NCI-H524 treated with DMSO at 0.1 percent for 48 hours (cell line): ENCODE measurements around the gene FGF21.

Experiments
- DNase-seq: peaks from one replicate; lab custom pipeline; 2025; lab: John Stamatoyannopoulos, UW

The FGF21 gene

DNA sequence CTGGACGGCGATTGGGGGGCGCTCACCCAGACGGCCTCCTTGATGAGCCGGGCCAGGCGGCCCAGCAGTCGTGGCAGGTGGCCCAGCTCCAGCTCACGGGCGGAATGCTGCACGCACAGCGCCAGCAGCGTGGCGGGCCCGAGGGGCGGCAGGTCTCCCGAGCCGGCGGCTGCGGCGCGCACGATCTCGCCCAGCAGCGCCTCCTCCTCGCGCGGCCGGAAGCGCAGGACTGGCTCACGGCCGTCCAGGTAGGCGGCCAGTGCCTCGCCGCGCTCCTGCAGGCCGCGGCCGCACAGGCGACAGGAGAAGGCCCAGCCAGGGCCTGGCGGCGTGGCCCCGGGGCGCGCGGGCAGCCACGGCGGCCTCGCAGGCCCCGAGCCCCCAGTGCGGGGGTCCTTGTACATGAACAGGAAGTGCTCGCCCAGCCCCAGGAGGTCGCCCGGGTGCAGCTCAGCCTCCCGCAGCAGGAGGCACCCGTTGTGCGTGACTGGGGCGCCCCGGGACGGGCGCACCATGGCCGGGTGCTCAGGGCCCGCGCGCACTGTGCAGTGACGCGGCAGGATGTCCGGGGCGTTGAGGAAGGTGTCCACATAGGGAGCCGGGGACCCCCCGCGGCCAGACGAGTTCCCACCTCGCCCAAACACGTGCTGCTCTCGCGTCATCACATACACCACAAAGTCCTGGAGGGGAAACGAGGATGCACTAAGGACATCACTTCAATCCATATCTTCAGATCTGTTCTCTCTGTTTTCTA is 26.2 kb upstream of the FGF21 start:
- DNase-seq: no peak

DNA sequence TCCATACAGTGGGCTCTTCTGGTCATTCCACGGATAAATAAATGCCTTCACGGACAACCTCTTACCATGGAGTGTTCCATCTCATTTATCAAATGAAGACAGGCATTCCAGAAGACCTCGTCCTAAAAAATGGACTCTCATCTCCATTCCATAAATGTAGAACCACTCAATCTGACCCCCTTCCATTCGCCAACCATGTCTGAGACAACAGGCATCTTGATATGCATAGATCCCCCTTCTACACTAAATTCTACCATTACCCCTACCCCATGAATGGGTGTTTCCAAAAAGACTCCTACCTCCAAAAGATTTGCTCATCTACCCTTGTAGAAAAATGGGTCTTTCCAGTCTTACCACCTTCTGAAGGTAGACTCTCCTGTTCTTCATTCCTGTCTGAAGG is 23.9 kb upstream of the FGF21 start:
- DNase-seq: no peak

DNA sequence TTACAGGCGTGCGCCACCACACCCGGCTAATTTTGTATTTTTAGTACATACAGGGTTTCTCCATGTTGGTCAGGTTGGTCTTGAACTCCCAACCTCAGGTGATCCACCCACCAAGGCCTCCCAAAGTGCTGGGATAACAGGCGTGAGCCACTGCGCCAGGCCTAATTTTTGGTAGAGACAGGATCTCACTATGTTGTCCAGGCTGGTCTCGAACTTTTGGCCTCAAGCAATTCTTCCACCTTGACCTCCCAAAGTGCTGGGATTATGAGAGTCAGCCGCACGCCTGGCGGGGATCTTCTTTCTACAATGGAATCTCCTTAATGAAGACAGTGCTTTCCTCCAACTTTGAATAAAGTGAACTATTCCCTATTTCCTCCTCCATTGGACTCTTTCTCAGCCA is 20.7 kb upstream of the FGF21 start:
- no peak for DNase-seq

DNA sequence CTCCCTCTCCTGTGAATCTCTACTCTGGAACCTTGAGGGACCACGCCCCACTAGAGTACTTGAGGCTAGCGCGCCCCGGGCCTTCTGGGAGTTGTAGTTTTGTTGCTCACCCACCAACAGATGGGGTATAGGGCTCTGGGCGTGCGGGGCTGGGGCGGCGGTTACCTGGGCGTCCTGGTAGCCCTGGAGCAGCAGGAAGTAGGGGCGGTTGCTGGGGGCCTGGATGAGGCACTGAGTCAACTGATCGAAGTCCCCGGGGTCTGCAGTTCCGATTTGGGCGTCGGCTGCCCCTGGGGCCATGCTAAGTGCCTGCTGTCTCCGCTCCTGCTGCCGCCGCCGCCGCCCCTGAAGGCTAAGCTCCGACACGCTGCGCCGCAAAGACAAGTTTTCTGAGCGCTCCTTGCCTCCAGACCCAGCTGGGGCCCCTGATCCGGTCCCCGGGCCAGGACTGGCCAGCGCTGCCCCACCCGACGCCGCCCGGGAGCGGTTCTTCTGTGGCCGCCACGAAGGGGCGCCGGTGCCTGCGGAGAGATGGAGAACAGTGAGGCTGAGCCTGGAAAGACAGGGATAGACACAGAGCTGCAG is 20.2 kb upstream of the FGF21 start:
- no peak for DNase-seq

DNA sequence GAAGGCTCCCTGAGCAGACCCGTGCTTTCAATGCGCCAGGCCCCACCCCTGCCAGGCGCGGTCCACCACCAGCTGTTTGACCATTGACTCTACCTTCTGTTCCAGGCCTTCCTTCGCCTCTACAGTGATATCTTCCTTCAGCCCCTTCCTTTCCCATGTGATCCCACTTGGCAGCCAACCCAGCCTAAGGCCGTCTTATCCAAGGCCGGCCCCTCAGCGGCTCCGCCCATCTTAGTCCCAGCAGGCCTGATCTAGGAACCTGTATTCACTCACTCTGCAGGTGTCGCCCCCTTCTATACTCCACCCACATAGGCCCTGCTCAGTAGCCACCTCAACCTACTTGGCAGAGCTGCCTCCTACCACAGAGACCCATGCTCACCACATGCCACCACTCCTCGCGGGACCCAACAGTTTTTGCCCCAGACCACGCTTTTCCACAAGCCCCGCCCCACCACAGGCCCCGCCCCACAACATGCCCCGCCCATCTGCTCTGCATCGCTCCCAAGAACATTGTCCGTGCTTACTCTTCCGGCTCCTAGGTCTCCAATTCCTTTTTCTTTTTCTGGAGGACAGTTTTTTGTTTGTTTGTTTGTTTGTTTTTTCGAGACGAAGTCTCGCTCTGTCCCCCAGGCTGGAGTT is 17.8 kb upstream of the FGF21 start:
- DNase-seq: no peak

DNA sequence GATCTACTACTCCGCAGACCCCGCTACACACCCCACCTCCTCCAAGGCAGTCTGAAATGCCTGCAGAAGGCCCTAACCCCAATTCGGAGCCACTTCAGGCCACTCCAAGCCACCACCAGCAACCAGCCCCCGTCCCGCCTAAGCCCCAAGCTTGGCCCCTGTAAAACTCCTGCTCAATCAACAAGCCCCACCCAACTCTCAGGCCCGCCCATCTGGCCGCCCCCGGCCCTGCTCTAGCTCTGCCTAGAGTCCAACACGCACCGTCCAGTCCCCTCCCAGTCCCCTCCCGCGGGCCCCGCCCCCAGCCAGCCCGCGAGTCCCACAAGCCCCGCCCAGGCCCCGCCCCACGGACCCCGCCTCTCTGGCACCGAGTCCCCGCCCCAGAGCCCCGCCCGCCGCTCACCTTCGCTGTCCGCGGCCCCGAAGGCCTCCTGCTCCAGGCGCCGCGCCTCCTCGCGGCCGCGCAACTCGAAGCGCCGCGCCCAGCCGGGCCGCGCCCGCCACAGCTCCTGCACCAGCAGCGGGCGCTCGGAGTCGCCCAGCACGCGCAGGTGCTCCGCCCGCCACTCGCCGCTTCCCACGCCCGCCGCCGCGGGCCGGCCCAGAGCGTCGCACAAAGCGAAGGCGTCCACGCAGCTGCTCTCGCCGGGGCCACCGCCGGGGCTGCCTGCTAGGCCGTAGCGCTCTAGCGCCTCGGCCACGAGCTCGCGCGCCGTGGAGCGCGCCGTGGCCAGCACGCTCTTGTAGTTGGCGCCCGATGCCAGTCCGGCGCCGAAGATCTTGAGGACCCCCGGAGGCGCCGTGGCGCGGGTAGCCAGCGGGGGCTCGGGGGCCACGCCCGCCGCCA is 16.5 kb upstream of the FGF21 start:
- DNase-seq: peak; percentile 78

DNA sequence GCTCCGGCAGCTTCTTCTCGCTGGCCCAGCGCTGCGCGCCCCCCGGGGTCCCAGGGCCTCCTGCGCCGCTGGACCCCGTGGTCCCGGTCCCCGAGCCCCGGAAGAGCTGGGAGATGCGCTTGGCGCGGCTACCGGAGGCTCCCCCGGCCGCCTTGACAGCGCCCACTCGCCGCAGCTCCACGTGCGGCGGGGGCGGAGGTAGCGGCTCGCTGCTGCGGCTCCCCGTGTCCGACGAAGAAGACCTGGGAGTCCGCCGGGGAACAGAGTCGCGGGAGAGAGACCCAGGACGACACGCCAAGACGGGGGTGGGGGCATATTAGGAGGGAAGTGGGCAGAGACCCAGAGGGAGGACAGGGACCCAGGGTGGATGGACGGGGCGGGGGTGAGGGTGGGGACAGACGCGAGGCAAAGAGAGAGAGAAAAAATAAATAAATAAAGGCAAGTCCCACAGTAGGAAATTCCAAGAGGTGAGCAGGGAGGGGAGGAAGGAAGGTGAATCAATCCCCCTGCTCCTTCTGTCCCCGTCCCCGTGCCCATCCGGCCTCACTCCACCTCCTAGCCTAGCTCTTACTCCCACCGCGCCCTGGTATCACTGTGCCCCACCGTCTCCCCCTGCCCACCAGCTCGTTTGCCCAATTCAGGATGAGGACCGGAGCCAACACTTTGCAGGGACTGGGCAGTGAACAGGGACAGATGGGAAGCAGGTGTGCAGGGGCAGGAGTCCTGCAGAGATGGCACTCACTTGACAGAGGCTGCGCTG is 15.7 kb upstream of the FGF21 start:
- DNase-seq: peak; percentile 53

DNA sequence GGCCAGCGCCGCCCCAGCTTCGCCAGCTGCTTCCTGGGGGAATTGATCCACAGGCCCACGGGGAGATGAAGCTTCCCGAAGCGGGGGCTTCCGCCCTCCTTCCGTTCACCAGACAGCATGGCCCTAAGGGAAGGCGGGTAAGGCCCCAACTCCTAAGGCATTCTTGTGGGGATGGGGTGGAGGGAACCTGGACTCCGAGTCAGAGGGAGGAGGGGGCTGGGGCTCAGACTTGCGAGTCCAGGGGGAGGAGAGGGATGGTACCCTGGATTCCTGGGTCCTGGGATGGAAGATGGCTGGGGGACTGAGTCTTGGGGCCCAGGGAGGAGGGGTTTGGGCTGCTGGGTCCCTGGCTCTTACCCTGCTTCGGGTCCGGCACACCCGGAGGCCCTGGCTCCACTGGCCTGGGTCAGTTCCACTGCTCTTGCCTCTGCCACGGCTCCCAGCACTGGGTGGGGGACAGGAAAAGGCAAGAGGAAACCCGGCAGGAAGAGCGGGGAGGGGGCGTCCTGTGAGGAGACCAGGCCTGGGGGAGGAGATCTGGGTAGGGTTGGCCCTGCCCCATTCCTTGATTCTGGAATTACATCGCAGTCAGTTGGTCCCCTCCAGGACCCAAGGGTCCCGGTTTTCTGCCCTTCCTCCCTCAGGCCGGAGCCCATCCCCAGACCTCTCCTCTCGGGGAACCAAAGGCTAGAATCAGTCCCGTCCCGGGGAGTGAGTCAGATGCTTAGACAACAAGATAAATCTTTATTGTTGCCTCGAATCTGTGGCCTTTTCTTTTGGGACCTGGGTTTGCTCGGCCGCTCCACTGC is 15.0 kb upstream of the FGF21 start, which contains the start of gene RASIP1:
TSS of gene RASIP1 (minus strand) at position 447 of the 809 bp plus-strand sequence. CDS start at position 119, 328 bp downstream.
- DNase-seq: no peak

DNA sequence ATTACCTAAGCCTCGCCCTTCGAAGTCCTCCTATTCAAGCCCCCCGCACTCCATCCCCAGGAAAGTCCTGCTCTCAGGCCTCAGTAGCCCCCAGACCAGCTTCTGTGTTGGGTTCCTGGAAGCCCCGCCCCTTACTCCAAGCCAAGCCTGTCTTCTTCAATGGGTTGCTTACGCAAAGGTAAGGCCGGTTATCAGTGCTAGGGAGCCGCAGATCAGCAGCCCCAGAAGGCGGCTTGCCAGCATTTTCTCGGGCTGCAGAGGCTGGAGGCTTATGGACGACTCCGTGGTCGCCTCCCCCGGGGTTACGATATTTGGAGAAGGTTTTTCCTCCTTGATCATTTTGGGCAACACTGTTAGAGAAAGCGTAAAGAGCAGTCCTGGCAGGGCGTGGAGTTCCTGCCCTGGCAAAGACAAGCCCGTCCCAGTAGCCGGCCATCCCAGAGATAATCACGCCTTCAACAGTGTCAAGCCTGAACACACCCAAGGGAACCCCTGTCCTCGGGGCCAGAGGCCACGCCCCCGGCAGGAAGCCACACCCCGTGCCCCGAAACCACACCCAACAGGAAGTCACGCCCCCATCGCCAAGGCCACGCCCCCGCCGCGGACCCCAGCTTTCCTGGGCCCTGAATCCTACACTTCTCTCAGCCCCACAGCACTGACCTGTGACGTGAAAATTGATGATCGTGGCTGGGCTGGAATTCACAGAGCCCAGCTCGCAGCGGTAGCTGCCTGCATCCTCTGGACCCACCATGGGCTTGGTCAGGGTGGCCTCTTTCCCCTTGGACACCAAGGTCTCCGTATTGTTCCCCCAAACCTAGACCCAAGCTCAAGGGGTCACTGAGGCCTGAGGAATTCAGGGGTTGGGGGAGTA is 14.0 kb upstream of the FGF21 start:
- DNase-seq: no peak

DNA sequence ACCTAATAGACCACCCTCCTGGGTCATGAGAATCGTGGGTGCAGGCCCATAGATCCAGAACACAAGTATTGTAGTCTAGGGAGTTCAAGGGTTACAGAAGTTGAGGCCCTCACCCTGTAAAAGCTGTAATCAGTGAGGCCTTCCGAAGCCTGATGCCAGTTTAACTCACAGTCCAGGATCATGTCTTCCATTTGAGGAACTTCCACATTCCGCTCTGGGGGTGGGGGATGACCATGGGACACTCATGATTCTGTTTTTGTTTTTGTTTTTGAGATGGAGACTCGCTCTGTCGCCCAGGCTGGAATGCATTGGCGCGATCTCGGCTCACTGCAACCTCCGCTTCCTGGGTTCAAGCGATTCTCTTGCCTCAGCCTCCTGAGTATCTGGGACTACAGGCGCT is 13.2 kb upstream of the FGF21 start:
- no peak for DNase-seq

DNA sequence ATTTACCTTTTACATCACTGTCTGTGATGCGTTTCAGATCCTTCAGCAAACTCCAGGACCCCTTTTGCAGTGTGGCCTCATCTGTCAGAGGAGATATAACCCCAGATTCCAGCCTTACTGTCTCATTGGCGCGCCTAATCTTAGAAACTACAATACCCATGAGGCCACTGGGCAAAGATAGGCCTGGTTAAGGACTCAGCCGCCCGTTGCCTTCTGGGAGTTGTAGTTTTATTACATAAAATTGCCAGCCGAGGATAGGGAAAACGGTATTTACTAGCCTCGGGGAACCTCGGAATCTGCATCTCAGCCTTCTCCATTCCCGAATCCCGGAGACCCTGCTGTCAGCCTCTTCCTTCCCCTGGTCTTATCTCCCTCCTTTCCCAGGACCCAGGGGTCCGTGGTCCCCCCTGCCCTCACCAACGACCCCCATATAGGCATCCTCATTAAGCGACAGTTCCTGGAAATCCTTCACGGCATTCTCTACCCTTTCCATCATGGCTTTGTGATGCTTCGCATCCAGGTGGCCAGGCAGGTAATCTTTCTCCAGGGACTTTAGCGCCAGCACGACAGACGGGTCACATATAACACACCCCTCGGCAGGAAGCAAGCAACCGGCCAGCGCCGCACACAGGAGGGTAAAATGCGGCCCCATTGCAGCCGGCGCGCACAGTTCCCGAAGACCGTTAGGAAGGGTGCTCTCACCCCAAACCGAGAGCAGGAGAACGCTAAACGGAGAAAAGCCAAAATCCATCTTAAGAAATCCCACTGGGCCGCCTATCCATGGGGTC is 9.9 kb upstream of the FGF21 start:
- no peak for DNase-seq

DNA sequence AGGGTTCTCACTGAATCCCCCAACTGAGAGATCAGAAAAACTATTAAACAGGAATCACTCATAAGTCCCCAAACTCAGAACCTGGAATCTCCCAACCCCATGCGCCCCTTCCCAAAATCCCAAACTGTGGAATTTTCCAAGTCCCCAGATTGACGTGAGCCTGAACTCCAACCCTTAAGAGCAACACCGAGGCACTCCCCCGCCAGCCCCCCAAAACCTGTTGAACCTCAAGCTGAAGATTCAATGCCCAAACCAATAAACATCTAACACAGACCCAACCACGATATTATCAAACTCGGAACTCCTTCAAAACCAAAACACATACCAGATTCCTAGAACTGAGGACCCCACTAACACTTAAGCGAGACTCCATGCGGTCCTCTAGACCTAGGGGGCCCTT is 9.2 kb upstream of the FGF21 start:
- DNase-seq: no peak

DNA sequence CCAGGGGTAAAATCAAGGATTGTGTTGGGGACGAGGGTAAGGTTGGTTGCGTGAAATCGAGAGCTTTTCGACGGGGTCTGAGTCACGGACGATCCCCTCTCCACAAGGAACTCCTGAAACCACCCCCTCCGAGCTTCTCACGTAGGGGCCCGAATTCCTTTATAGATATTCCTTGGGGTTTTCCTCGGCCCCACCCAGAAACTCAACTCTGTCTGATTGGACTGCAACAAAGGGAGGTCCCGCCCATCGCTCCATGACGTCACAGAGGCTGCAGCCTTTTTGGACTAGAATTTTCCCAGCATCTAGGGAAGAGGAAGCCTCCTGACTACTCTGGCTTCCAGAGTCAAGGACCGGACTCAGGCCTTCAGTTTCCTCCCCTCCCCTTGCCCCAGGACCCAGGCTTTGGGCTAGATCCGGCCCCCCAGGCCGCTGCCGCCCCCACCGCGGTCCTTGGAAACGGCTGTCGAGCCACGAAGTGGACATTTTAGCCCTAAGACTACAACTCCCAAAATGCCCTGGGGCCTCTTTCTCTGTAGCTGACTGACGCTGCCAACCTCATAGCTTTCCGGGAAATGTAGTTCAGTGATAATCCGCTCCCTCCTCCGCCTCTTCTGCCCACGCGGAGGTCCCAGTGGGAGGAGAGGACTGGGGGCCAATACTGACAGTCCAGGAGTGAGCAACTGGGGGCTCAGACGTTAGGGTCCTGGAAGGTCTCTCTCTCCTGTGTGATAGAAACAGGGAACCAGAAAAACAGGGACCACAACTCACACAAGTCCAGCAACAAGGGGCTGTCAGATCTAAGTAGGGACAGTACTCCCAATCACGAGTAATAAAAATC is 8.4 kb upstream of the FGF21 start, which contains the start of gene IZUMO1:
TSS of gene IZUMO1 (minus strand) at position 172 of the 838 bp plus-strand sequence. CDS start 1,050 bp downstream, outside the sequence.
- DNase-seq: peak; percentile 73

DNA sequence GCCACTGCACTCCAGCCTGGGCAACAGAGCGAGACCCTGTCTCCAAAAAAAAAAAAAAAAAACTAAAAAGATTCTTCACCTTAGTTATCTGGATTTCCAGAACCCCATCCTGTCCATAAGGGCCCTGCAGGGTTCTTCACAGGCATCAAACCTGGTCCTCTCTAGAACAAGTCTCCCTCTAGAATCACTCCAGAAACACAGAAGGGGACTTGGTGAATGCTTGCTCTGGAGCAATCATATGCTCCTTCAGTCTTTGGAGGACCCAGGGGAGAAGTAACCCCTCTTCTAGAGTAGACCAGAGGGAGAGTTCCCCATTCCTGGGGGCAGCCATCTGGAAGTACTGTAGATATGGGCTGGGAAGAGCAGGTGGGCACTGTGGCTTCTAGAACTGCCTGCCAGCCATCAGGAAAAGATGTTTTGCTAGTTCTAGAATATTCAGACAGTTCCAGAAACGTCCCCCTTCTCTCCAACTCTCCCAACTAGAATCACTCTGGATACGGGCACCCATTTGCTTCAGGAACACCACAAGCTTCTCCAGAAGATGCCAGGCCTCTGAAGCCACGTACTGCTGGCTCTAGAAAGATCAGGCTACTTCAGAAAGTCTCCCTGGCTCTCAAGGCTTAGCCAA is 5.6 kb upstream of the FGF21 start:
- no peak for DNase-seq

DNA sequence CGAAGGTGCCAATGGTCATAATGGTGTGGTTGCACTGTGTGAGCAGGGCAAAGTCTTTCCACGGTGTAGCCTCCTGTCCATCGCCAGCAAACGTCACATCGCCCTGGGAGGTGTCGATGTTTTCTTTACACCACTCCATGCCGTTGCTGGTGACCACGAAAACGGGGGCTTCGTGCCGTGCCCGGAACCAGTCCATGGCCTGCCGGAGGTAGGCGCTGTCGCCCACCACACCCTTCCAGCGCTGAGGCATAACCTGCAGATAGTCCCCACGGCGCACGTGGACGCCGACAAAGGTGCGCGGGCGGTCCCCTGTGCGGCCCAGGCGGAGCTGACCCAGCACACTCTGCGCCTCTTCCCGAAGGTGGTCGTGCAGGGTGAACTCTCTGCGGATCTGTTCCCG is 5.0 kb upstream of the FGF21 start:
- DNase-seq: no peak

DNA sequence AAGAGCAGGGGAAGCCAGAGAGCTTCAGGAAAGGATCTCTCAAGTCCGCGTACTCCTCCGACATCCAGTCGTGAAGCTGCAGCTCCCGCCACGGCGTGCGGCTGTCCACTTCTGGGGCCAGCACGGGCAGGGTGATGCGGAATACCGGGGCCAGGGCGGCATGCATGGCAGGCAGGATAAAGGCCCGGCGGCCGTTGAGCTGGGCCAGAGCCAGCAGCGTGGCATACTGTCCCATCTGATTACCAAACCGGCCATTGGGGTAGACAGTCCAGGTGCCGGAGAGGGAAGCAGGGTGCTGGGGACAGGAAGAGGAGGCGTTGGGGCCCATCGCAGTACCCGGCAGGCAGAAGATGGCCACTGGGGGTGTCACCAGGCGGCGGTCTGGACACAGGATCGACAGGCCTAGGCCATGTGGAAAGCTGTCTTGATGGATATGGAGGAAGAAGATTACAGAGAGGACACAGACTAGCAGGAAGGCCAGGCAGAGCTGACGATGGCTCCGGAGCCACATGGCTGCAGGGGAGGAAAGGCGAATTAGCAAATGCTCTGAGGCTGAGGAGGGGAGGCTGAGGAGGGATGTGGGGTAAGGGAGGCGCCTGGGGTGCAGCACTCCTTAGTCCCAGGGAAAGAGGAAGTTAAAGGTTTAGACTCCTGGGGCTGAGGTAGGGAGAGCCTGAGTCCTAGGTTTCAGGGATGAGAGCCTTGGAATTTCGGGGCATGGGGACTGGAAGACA is 4.4 kb upstream of the FGF21 start:
- DNase-seq: no peak
